CD4-positive, alpha-beta T cell treated with Interferon alpha-2 for 1 hour (primary cell): ENCODE measurements around the gene NUDT22.
"Not testable (repeated sequence)": the region's sequence is repeated elsewhere in the genome, so short reads cannot be mapped to it uniquely, and the experiment has no call there.

Experiments used
- DNase-seq, 2 donors: peaks; one replicate each; pipeline ENCODE4 v3.0.0-alpha.2; 2020 to 2022

NUDT22 gene

DNA sequence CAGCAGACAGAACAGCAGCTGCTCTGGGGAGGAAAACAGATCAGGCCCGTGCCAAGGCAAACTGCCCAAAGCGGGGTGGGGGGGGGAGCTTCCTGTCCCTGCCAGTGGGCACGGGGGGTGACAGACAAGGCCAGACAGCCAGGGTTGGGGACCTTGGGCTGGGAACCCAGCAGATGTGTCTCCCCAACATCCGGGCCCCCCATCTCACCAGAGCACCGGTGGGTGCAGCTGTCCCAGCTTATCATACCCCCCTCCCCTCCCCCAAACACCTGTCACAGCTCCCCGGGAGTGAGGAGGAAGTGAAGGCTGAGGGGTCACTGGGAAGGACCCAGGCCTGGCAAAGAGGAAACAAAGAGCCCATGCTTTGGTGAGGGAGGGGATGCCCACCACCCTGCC is 19.3 kb downstream of the NUDT22 start:
- DNase-seq = peak; percentile 40 to 59

DNA sequence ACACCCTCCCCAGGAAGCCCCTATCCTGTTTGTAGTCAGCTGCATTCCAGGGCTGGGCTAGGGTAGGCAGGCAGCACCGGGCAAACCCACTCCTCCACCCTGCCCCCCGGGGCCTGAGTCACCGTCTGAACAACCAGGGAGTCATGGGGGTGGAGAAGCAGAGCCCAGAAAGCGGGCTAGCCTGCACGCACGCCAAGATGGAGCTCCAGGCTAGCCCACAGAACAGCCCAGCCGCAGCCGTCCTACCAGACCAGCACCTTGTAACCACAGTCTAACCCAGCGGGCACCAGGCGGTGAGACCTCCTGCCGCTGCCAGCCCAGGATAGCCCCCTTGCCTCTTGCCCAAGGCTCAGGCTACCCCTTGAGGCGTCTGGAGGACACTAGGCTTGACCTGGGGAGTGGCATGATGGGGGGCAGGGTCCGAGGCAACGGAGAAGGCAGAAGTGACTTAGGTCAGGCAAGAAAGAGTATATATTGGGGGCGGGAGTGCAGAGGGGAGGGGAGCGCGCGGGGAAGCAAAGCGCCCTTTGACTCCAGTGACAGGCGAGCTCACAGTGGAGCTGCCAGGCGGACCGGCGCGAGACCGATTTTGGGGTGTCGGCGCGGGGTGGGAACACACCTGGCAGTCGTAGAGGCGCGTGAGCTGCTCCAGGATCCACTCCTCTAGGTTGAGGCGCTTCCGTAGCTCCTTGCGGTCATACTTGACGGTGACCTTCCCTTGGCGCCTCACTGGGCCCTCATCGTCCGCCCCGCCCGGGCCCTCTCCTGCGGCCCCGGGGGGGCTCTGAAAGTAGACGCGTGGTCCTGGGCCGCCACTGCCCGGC is 19.9 kb downstream of the NUDT22 start:
- peak; percentile 61 to 63 for DNase-seq

DNA sequence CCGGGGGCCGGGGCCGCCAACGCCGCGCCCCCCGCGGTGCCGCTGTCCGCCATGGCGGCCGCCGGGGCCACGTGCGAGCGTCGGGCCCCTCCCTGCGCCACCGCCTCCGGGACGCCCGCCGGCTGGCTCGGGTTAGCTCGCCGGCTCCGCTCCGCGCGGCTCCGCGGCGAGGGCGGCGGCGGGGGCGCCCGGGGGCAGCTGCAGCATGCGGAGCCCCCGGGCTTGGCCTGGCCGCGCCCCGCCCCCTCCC is 20.5 kb downstream of the NUDT22 start:
- DNase-seq = not testable (repeated sequence)

DNA sequence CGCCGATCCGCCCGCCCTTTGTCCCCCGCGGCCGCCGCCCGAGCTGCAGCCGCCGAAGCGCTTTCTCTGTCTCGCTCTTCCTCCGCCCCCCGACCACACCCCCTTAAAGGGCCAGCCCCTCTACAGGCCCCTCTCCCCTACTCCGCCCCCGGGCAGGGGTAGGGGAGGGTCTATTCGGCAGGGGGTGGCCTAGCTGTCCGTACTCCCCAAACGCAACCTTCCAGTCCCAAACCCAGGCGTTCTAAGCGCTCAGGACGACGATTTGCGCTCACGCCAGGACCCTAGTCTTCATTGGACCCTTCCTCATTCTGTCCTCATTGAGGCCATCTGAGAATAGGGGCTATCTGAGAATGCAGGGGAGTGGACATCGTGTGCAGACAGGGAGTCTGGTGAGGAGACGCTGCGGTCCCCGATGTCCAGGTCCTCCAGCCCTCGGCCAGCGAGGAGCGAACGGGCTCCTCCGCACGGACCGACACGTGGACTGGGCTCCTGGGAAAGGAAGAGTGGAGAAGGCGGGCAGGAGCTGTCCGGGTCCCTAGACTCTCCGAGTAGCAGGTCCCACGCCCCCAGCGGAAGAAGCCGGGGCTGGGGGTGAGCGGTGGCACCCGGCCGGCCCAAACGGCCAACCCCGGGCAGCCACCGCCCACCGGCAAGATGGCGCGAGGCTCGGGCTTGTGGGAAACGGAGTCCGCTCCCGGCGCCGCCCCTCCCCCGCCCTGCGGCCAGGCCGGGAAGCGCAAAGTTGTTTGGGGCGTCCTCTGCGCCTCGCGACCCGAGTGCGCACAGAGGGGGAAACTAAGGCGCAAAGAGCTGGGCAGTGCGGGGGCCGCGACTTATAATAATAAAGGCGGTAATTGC is 21.0 kb downstream of the NUDT22 start, which contains the start of gene PPP1R14B:
Gene PPP1R14B, minus strand, starts transcription at position 73 of the 858 bp plus-strand sequence. CDS start 270 bp downstream, outside the sequence.
- peak; percentile 78 to 82 for DNase-seq

DNA sequence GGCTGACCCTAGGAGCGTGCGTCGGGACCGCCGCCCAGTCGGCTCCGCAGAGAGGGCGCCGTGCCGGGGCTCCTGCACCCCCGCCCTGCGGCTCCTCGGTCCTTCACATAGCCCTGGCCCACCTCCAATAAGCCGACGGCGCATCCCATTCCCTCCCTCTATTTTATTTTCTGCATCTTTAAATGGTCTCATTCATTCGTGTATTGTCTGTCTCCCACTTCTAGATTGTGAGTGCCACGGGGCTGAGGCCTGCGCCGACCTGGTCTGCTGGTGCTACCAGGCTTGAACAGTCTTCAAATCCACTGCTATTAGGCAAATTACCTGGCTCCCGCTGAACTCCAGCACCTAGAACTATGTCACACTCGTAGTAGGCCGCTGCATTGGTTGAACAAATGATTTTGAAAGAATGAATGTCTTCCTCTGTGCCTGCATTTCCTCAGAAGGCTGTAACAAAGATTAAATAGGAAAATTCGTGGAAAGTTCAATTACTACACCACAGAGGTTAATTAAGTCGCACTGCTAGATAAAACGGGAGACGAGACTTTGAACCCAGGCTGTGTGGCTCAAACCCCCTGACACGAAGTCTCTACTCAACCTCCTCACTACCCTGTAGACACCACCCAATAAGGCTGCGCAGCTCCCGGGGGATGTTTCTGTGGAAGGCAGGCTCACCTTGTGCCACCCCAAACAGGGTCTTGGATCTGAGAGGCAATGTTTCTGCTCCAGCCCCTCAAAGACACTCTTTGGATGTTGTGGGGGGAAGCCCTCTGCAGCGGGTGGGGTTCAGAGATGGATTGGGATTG is 21.9 kb downstream of the NUDT22 start:
- no peak for DNase-seq

DNA sequence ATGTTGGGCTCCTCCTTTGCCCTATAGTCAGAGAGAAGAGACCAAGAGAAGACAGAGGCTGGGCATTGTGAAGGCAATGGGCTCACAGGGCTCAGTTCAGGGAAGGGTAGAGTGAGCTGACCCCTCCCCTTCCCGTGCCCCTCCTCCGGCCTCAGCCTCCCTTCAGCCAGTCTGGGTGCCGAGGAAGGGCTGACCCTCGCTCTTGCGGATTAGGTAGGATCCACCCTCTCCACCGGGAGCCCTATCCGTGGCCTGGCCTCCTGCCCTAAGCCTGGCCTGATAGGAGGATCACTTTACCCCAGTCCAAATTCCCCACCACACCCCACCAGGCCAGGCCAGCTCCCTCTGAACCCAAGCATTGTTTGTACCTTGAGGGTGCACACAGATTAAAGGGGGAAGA is 22.5 kb downstream of the NUDT22 start:
- DNase-seq = no peak

- no peak for DNase-seq
Measured at GRCh38 chr11:64249038-64249437, 23.0 kb downstream of the NUDT22 start.

- no peak for DNase-seq
Measured at GRCh38 chr11:64249563-64250414, 23.7 kb downstream of the NUDT22 start.

GRCh38 chr11:64250415-64251015 is 24.4 kb downstream of the NUDT22 start:
- no peak for DNase-seq

DNA sequence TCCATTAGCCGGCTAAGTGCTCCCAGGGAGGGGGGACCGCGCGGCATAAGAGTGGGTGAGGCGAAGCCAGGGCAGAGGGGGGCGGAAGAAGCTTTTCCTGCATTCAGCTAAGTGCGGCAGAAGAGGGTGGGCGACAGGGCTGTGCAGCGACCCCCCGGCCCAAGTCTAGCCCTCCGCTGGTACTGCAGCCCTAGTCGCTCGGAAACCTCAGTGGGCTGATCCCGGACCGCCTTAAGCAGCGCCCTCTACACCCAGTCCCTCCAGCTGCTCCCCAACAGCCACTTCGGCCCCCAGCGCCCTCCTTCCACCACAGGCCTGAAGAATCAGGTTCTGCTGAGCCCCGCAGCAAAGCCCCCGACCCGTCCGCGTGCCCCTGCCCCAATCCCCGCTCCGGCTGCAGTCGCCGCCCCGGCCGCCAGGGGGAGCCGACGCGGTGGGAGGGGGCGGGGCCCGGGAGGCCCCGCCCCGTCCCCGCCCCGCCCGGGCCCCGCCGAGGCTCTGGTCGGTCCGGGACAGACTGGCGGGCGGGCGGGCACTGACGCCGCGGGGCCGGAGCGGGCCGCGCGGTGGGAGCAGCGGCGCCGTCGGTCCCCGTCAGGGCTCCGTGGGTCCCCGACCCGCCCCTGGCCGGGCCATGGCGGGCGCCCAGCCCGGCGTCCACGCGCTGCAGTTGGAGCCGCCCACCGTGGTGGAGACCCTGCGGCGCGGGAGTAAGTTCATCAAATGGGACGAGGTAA is 25.1 kb downstream of the NUDT22 start, which contains the start of gene PLCB3:
Gene PLCB3, plus strand, starts transcription at position 515 of the 737 bp plus-strand sequence. Its CDS starts 120 bp downstream, at position 635.
- peak; percentile 51 to 76 for DNase-seq

DNA sequence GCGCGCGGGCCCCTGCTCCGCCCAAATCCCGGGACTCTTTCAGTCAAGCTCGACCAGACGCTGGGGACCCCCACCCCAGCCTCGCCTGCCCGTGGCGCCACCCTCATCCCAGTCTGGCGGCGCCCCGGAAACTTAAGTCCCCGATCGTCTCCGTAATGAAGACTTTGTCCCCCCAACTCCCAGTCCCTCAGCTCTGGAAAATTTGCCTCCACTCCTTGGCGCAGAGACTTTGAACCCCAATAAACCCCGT is 25.6 kb downstream of the NUDT22 start:
- no peak for DNase-seq

- no peak for DNase-seq
Measured at GRCh38 chr11:64252003-64252872, 26.2 kb downstream of the NUDT22 start.

DNA sequence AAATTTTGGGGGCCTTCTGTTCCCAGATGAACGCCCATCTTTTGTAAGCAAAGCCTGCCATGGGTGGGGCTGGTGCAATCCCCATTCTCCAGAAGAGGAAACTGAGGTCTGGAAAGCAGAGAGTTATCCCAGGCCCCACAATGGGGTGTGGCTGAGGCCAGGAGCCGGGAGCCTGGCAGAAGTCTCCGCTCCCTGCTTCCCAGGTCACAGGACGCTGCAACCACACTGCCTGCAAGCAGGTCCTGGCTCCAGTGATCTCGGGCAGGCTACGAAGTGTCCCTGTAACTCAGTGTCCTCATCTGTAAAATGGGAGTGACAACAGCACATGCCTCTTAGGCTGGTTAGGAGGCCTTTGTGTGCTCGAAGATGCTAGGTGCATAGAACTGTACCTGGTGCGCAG is 27.0 kb downstream of the NUDT22 start:
- no peak for DNase-seq

GRCh38 chr11:64253481-64253880 is 27.4 kb downstream of the NUDT22 start:
- no peak for DNase-seq

DNA sequence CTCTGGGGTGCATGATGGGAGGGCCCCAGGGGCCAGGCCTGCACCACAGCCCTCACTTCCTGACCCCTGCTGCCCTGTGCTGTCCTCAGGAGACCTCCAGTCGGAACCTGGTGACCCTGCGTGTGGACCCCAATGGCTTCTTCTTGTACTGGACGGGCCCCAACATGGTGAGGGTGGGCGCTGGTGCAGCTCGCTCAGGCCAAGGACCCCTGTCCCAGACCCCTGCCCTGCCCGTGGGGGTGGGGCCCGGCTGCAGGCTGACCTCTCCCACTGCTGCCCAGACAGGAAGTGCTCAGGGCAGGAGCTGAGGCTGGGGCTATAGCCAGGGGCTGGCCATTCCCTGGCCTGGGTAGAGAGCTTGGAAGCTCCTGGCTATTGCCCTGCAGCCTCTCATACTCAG is 28.3 kb downstream of the NUDT22 start:
- DNase-seq = no peak

GRCh38 chr11:64255135-64256128 is 29.4 kb downstream of the NUDT22 start:
- no peak for DNase-seq

GRCh38 chr11:64256300-64256699 is 30.2 kb downstream of the NUDT22 start:
- no peak for DNase-seq

DNA sequence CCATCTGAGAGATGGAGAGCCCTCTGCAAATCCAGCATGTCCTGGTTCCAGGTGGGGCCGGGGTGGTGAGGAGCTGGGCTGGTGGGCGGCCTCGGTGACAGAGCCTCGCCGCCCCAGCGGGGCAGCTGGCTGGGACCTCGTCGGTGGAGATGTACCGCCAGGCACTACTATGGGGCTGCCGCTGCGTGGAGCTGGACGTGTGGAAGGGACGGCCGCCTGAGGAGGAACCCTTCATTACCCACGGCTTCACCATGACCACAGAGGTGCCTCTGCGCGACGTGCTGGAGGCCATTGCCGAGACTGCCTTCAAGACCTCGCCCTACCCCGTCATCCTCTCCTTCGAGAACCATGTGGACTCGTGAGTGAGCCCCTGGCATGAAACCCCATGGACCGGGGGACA is 32.3 kb downstream of the NUDT22 start:
- no peak for DNase-seq

GRCh38 chr11:64258946-64259532 is 33.0 kb downstream of the NUDT22 start:
- DNase-seq = no peak
